Smooth muscle cell (in vitro differentiated cells): ENCODE results near the gene KCTD15. TPM values are rescaled to one million over a fixed set of nuclear protein-coding genes. Genes with fewer than 3 reads are reported as not detected.
A peak's percentile ranks its signal among the peaks of the same experiment; 100 is the strongest.

Experiments used
- DNase-seq: peaks from one replicate; lab custom pipeline; 2025; ENCODE audit not compliant: unreplicated experiment; lab: John Stamatoyannopoulos, UW
- H2AFZ ChIP-seq: fragments of 200-600 bp; sonication (generic); 2 replicates; pipeline ENCODE4 v1.6.0; 2016; ENCODE audit warnings: antibody characterized with exemption, low read depth, mild to moderate bottlenecking
- H3F3A ChIP-seq: fragments of 200-600 bp; sonication (generic); 2 replicates; pipeline ENCODE4 v1.6.0; 2017; ENCODE audit warnings: antibody characterized with exemption, low read depth
- H3K27ac ChIP-seq: fragments of 200-600 bp; sonication (generic); 2 replicates; pipeline ENCODE4 v1.5.1; 2016; ENCODE audit warnings: low read depth, mild to moderate bottlenecking
- H3K27me3 ChIP-seq: fragments of 200-600 bp; sonication (generic); 2 replicates; pipeline ENCODE4 v1.6.1; 2016; ENCODE audit warnings: low read depth, mild to moderate bottlenecking
- H3K36me3 ChIP-seq: fragments of 200-600 bp; sonication (generic); 2 replicates; pipeline ENCODE4 v1.5.1; 2016; ENCODE audit warnings: low read depth
- H3K4me1 ChIP-seq: fragments of 200-600 bp; sonication (generic); 2 replicates; pipeline ENCODE4 v1.5.1; 2016; ENCODE audit warnings: low read depth
- H3K4me2 ChIP-seq: fragments of 200-600 bp; sonication (generic); 2 replicates; pipeline ENCODE4 v1.6.0; 2016; ENCODE audit warnings: mild to moderate bottlenecking
- H3K4me3 ChIP-seq: fragments of 200-600 bp; sonication (generic); 2 replicates; pipeline ENCODE4 v1.5.1; 2016; ENCODE audit warnings: mild to moderate bottlenecking
- H3K79me2 ChIP-seq: fragments of 200-600 bp; sonication (generic); 2 replicates; pipeline ENCODE4 v1.6.0; 2016; ENCODE audit warnings: low read depth, mild to moderate bottlenecking
- H3K9ac ChIP-seq: fragments of 200-600 bp; sonication (generic); 2 replicates; pipeline ENCODE4 v1.6.0; 2016; ENCODE audit warnings: low read depth
- H3K9me3 ChIP-seq: fragments of 200-600 bp; sonication (generic); replicated peaks from 2 replicates; pipeline ENCODE4 v1.5.1; 2016; ENCODE audit warnings: low read depth
- H4K20me1 ChIP-seq: fragments of 200-600 bp; sonication (generic); 2 replicates; pipeline ENCODE4 v1.6.0; 2016; ENCODE audit warnings: low read depth
- CTCF ChIP-seq: fragments of 200-600 bp; sonication (generic); IDR thresholded peaks from 2 replicates; pipeline ENCODE4 v1.5.1; 2017; ENCODE audit warnings: borderline replicate concordance, mild to moderate bottlenecking, antibody characterized with exemption; ENCODE audit not compliant: insufficient read depth, poor library complexity, severe bottlenecking
- WGBS: methylation state at CpG from one replicate; pipeline ENCODE4 v1.1.7; 2016; ENCODE audit warnings: low lambda C conversion rate; 5-methylcytosine and 5-hydroxymethylcytosine counted together
- polyA plus RNA-seq: library from polyadenylated mRNA; unstranded; fragments of >200 nt; fragmentation: Nextera tagmentation; extraction: Ambion mirVana; gene quantifications from 2 replicates; pipeline ENCODE4 v1.2.1, GENCODE V29; 2016
- total RNA-seq: library from RNA; depleted of rRNA; stranded (reverse); fragments of >200 nt; gene quantifications from 2 replicates; pipeline ENCODE4 v1.2.3, GENCODE V29; 2014

The KCTD15 gene
- total and polyA plus RNA-seq, 2 experiments from 2014 or later = 9.6 to 54.3 TPM

- peaks cover 10% of the 10 kb centered on the region for H3K27me3 ChIP-seq
- H3K27ac ChIP-seq = no peak overlapping the region
- no peak overlapping the region for H3K4me3 ChIP-seq
- no peaks in the 10 kb centered on the region for H3K9me3 ChIP-seq
- no peaks in the 10 kb centered on the region for H3K79me2 ChIP-seq
- WGBS = 80% methylated on average over 6 of the region's 6 CpGs
- H4K20me1 ChIP-seq = no peaks in the 10 kb centered on the region
- no peak overlapping the region for H3K9ac ChIP-seq
- no peak for TF ChIP-seq CTCF
- no peaks in the 10 kb centered on the region for H3K4me1 ChIP-seq
- no peak overlapping the region for H2AFZ ChIP-seq
- H3F3A ChIP-seq = no peaks in the 10 kb centered on the region
- DNase-seq = no peak
- no peak overlapping the region for H3K4me2 ChIP-seq
- no peaks in the 10 kb centered on the region for H3K36me3 ChIP-seq
These were observed 27.5 kb upstream of the KCTD15 start for GRCh38 chr19:33769208-33769607.

GRCh38 chr19:33770107-33770506 lies 26.6 kb upstream of the KCTD15 start:
- Histone ChIP-seq H3K9me3 (no peaks in the 10 kb centered on the region), H2AFZ (no peak overlapping the region), H3F3A (no peaks in the 10 kb centered on the region), H3K36me3 (no peaks in the 10 kb centered on the region), H4K20me1 (no peaks in the 10 kb centered on the region), H3K27me3 (peaks cover 10% of the 10 kb centered on the region), H3K4me3 (no peak overlapping the region), H3K27ac (no peak overlapping the region), H3K4me2 (no peak overlapping the region), H3K79me2 (no peaks in the 10 kb centered on the region), H3K9ac (no peak overlapping the region), H3K4me1 (no peaks in the 10 kb centered on the region)
- 77% methylated on average over 8 of the region's 8 CpGs for WGBS
- TF ChIP-seq CTCF = no peak
- no peak for DNase-seq

- Histone ChIP-seq H3K4me3 (no peak overlapping the region), H3K4me2 (no peak overlapping the region), H2AFZ (no peak overlapping the region), H3K9ac (no peak overlapping the region), H4K20me1 (no peaks in the 10 kb centered on the region), H3K79me2 (no peaks in the 10 kb centered on the region), H3K36me3 (no peaks in the 10 kb centered on the region), H3K4me1 (no peaks in the 10 kb centered on the region), H3K27me3 (peaks cover 10% of the 10 kb centered on the region), H3K9me3 (no peaks in the 10 kb centered on the region), H3K27ac (no peak overlapping the region), H3F3A (no peaks in the 10 kb centered on the region)
- DNase-seq = peak; percentile 48
- 40% methylated on average over 19 of the region's 19 CpGs for WGBS
- TF ChIP-seq CTCF = peak; percentile 90
These were observed 25.1 kb upstream of the KCTD15 start for GRCh38 chr19:33771384-33772101.
